Uterus (tissue), 2 donors: ENCODE data around the gene NPR2.
A peak's percentile ranks its signal among the peaks of the same experiment; 100 is the strongest.

Experiments
- CTCF ChIP-seq, 4 experiments: fragments of 200-600 bp in 2 of 4; fragments of 450-650 bp in 2 of 4; sonication (generic) in 2 of 4; IDR thresholded peaks; one replicate each; pipeline ENCODE4 v1.5.1; 2016 to 2019; ENCODE audit warnings: antibody characterized with exemption in 4 of 4, mild to moderate bottlenecking in 2 of 4, moderate library complexity in 1 of 4
- POLR2A ChIP-seq, 2 donors: fragments of 450-650 bp; IDR thresholded peaks; one replicate each; pipeline ENCODE4 v1.6.1; 2016; ENCODE audit warnings: antibody characterized with exemption in 2 of 2, mild to moderate bottlenecking in 1 of 2, moderate library complexity in 1 of 2

DNA sequence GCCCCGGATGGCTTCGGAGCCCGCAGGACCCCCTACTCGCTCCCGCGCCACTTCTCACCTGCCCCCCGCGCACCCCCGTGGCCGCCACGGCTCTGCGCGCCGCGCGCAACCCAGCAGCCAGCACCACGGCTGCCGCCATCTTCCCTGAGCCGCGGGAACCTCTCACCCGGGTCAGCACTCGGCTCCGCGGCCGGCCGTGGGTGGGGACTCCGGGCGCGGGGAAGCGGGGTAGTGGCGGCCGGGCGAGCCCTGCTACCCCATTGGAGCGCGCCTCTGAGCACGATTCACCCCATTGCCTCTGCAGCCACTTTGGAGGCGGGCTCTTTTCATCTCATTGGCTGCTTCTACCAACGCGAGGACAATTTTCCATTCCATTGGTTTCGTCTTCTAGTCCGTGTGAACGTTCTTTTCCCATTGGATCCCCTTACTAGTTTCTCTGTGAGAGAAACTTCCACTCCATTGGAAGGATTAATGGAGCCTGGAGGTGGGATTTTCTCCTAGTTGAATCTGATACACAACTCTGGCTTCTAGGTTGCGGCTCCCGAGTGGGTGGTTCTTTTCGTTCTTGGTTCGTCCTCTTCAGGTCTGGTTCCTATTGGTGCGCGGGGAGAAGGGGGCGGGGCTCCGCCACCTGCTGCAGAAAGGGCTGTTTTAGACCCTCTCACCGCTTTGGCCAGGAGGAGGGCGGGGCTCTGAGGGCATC, 23.6 kb downstream of the NPR2 start, which contains the start of gene HINT2:
- TF ChIP-seq CTCF (IDR thresholded peaks at IDR 0.05) (peak in 1 of 4 experiments; percentile 5), POLR2A (IDR thresholded peaks at IDR 0.05) (peak; percentile 91 to 95)
